ENCODE results near the gene MMP8. TPM values are rescaled to one million over a fixed set of nuclear protein-coding genes. Genes with fewer than 3 reads are reported as not detected.
"Not testable (repeated sequence)": the region's sequence is repeated elsewhere in the genome, so short reads cannot be mapped to it uniquely, and the experiment has no call there.

The MMP8 gene
- total and polyA plus RNA-seq, 8 donors = 0.11 to 4.6 (median 0.27) TPM; not detected in 2

DNA sequence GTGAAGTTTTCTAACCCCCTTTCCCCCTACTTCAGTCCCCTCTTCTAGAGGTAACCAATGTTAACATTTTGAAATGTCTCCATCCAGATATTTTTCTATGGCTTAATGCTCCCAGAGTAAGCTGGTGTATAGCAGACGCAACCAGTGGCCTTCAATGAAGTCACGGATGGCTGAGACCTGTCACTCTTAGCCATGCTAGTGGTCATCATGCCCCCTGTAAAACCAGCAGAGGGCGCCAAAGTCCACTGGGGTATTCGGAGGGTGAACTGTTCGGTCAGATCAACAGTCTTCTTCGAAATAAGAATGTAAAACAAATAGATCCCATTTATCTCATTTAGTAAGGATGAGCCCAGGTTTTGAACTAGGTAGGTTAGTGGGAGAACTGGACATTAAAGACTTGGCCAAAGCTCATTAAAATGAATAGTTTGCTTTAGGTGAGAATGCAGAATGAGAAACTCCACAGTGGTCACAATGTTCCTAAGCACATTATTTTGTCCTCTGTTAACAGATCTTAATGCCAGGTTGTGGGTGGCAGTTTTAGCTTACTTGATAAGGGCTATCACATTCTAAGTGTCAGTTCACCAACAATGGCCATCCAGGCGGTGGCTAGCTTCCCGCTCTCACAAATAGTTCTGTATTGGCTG is 8.6 kb upstream of the MMP8 start:
- no peaks in the 10 kb centered on the region for H3K9me3 ChIP-seq
- no peaks in the 10 kb centered on the region for H3K36me3 ChIP-seq
- DNase-seq (peak in 2 of 4 donors; percentile 70 to 83), ATAC-seq (peak; percentile 93)
- H3K27ac ChIP-seq = no peak overlapping the region
- H3K4me1 ChIP-seq = peaks cover 0 to 3% of the 10 kb centered on the region in 2 donors
- no peaks in the 10 kb centered on the region for H3K27me3 ChIP-seq
- no peak overlapping the region for H3K4me3 ChIP-seq
- TF ChIP-seq, protein P1, sequence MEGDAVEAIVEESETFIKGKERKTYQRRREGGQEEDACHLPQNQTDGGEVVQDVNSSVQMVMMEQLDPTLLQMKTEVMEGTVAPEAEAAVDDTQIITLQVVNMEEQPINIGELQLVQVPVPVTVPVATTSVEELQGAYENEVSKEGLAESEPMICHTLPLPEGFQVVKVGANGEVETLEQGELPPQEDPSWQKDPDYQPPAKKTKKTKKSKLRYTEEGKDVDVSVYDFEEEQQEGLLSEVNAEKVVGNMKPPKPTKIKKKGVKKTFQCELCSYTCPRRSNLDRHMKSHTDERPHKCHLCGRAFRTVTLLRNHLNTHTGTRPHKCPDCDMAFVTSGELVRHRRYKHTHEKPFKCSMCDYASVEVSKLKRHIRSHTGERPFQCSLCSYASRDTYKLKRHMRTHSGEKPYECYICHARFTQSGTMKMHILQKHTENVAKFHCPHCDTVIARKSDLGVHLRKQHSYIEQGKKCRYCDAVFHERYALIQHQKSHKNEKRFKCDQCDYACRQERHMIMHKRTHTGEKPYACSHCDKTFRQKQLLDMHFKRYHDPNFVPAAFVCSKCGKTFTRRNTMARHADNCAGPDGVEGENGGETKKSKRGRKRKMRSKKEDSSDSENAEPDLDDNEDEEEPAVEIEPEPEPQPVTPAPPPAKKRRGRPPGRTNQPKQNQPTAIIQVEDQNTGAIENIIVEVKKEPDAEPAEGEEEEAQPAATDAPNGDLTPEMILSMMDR (IDR thresholded peaks at IDR 0.05) = peak; percentile 45 to 75
- intact Hi-C loops (cut with DNase I) = no loop called here

DNA sequence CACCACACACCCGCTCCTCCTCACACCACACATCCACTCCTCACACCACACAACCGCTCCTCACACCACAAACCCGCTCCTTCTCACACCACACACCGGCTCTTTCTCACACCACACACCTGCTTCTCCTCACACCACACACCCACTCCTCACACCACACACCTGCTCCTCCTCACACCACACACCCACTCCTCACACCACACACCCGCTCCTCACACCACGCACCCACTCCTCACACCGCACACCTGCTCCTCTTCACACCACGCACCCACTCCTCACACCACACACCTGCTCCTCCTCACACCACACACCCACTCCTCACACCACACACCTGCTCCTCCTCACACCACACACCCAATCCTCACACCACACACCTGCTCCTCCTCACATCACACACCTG is 6.2 kb upstream of the MMP8 start:
- H3K9me3 ChIP-seq; ATAC-seq; H3K27me3 ChIP-seq; H3K36me3 ChIP-seq; intact Hi-C loops (cut with DNase I); H3K27ac ChIP-seq; H3K4me3 ChIP-seq: not testable (repeated sequence)
- H3K4me1 ChIP-seq = peaks cover 0 to 20% of the 10 kb centered on the region in 2 donors
- DNase-seq = peak in 1 of 4 donors; percentile 24

DNA sequence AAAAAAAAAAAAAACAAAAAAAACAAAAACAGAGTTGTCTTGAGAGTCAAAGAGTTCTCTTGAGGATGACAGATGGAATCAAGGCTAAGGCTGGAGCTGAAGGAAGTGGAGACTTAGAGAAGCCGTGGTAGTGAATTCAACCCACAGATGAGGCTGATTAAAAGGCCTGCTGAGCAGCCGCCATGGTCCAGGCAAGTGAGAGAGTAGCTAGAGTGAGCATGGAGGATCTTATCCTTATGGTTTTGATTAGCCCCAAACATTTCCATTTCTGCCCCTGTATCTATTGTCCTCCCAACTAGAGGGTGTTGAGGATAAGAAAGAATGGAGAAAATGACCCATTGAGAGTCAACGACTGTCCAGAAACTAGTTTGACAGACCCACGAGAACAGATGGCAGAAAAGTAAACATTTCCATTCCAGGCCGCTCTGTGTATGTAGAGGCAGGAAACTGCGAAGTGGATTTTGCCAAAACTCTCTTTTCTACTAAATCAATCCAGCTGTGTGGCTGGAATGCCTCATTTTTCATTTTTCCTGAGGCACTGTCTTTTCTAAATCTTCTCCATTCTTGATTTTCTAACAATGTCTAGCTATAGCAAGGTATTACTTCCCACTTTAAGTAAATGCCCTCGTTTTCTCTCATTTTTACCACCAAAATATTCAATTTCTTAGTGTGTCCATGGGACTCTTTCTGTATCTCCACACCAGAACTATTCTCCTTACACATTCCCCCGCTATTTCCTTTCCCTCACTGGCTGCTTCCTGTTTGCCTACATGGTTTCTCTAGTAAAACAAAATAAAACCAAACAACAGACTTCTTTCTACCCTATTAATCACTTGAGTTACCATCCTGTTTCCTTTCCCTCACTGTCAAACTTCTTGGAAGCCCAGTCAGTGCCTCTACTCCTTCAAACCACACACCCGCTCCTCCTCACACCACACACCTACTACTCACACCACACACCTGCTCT is 5.4 kb upstream of the MMP8 start:
- H3K27ac ChIP-seq = no peak overlapping the region
- TF ChIP-seq, protein P1 (IDR thresholded peaks at IDR 0.05) = no peak
- ATAC-seq (no peak), DNase-seq (peak in 1 of 4 donors; percentile 14)
- no peak overlapping the region for H3K4me3 ChIP-seq
- no peaks in the 10 kb centered on the region for H3K36me3 ChIP-seq
- peaks cover 0 to 20% of the 10 kb centered on the region in 2 donors for H3K4me1 ChIP-seq
- intact Hi-C loops (cut with DNase I) = no loop called here
- H3K27me3 ChIP-seq = no peaks in the 10 kb centered on the region
- H3K9me3 ChIP-seq = no peaks in the 10 kb centered on the region

DNA sequence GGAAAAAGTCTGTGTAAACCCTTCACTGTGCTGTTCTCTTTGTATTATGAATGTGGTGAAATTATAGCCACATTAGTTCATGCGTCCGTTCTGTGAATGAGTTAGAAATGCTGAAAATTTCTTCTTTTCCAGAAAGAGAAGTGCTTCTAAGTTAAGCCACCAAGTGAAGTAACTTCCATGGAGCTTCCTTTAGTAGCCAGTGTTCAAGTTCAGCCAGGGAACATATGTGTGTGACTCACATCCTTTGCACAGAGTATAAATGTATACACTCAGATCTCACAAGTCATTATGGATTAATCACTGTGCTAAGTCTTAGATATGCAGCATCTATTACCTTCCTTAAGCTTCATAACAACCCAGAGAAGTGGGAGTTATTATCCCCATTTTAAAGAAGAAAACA is 3.1 kb upstream of the MMP8 start:
- H3K27me3 ChIP-seq = no peaks in the 10 kb centered on the region
- H3K36me3 ChIP-seq = no peaks in the 10 kb centered on the region
- no peak overlapping the region for H3K4me3 ChIP-seq
- no peaks in the 10 kb centered on the region for H3K9me3 ChIP-seq
- DNase-seq = no peak
- TF ChIP-seq, protein P1 (IDR thresholded peaks at IDR 0.05) = no peak
- H3K27ac ChIP-seq = peak overlapping the region in 1 of 2 donors; percentile 62
- intact Hi-C loops (cut with DNase I) = no loop called here
- peak; percentile 61 for ATAC-seq
- H3K4me1 ChIP-seq = peaks cover 0 to 25% of the 10 kb centered on the region in 2 donors

DNA sequence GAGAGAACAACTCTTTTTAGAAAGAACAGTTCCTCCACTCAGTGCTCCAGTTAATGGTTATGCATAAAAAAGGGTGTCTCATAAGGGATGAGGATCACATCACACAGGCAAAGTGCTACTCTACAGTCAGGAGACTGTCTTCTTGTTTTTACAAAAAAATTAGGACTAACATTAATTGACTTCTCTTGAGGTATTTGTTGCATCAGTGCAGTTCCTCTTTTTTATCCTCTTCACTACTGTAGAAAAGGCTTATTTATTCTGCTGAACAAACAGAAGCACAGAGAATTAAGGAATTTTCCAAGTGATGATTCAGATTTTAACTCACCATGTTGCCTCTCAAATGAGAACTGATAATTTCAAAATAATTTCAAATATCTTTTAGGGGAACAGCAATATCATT is 1.9 kb downstream of the MMP8 start:
- intact Hi-C loops (cut with DNase I) = no loop called here
- Histone ChIP-seq H3K4me3 (no peak overlapping the region), H3K4me1 (peaks cover 0 to 28% of the 10 kb centered on the region in 2 donors), H3K36me3 (no peaks in the 10 kb centered on the region), H3K9me3 (no peaks in the 10 kb centered on the region), H3K27ac (peak overlapping the region in 1 of 2 donors; percentile 73), H3K27me3 (no peaks in the 10 kb centered on the region)
- ATAC-seq (peak; percentile 27), DNase-seq (no peak)
- TF ChIP-seq, protein P1 (IDR thresholded peaks at IDR 0.05) = no peak
